Stimulated activated CD4-positive, alpha-beta T cell treated with anti-CD3 and anti-CD28 coated beads, TNF-alpha, amount 100 ng/mL, for 24 hours (primary cell): ENCODE data around the gene ZNF584.

Experiments
- DNase-seq, 3 experiments: peaks; one replicate each; pipeline ENCODE4 v3.0.0-alpha.2; 2020; ENCODE audit warnings: low read depth in 3 of 3

ZNF584 gene

GRCh38 chr19:58385891-58386575 is 22.4 kb upstream of the ZNF584 start:
- DNase-seq, result no peak

- DNase-seq, result peak; percentile 90 to 96 (median 93)
These were observed 21.7 kb upstream of the ZNF584 start, which contains the start of gene RPS5 for GRCh38 chr19:58386576-58387337. Gene RPS5, plus strand, starts transcription at chr19:58387269. Its CDS starts 869 bp downstream, at chr19:58388138.

GRCh38 chr19:58387338-58388174 is 20.9 kb upstream of the ZNF584 start:
- DNase-seq, result no peak

GRCh38 chr19:58388175-58388526 is 20.3 kb upstream of the ZNF584 start:
- no peak for DNase-seq

- no peak for DNase-seq
These were observed 15.3 kb upstream of the ZNF584 start for GRCh38 chr19:58392945-58393724.

- no peak for DNase-seq
These were observed 14.8 kb upstream of the ZNF584 start for GRCh38 chr19:58393725-58394033.

- DNase-seq, result no peak
These were observed 13.6 kb upstream of the ZNF584 start for GRCh38 chr19:58394821-58395219.

GRCh38 chr19:58395220-58395978 is 13.1 kb upstream of the ZNF584 start, which contains the start of gene RNF225:
Gene RNF225, plus strand, starts transcription at chr19:58395656. Its CDS starts 434 bp downstream, at chr19:58396090.
- DNase-seq, result no peak

- no peak for DNase-seq
These were observed 12.3 kb upstream of the ZNF584 start for GRCh38 chr19:58395979-58396627.

GRCh38 chr19:58396691-58397532 is 11.5 kb upstream of the ZNF584 start:
- DNase-seq, result no peak

- no peak for DNase-seq
These were observed 10.9 kb upstream of the ZNF584 start for GRCh38 chr19:58397533-58398037.

GRCh38 chr19:58398087-58398486 is 10.4 kb upstream of the ZNF584 start:
- no peak for DNase-seq

- no peak for DNase-seq
These were observed 9.9 kb upstream of the ZNF584 start for GRCh38 chr19:58398545-58398944.

- DNase-seq, result no peak
These were observed 8.5 kb upstream of the ZNF584 start for GRCh38 chr19:58399903-58400302.

GRCh38 chr19:58400316-58400915 is 8.0 kb upstream of the ZNF584 start:
- no peak for DNase-seq

GRCh38 chr19:58400916-58401839 is 7.3 kb upstream of the ZNF584 start:
- DNase-seq, result peak; percentile 98 to 99 (median 99)

GRCh38 chr19:58401840-58402421 is 6.5 kb upstream of the ZNF584 start:
- DNase-seq, result no peak
